H1 (cell line): ENCODE data around the gene MRI1. TPM values are rescaled to one million over a fixed set of nuclear protein-coding genes. Genes with fewer than 3 reads are reported as not detected.

Source experiments
- GABPA ChIP-seq: IDR thresholded peaks from 2 replicates; pipeline ENCODE4 v1.6.1; 2011; ENCODE audit warnings: mild to moderate bottlenecking, low read length, moderate library complexity, borderline replicate concordance; ENCODE audit not compliant: insufficient read depth
- polyA plus RNA-seq, 7 experiments: library from polyadenylated mRNA; depleted of rRNA in 3 of 7; stranded (reverse) in 5 of 7; unstranded in 2 of 7; fragments of >200 nt in 5 of 7; fragments of 200-250 nt in 2 of 7; gene quantifications; 1 replicate in 5 of 7; 2 replicates in 1 of 7; 4 replicates in 1 of 7; pipeline versions ENCODE4 v1.2.1 to v1.2.3, GENCODE V29; 2011 to 2013; ENCODE audit warnings: missing spikeins in 2 of 7, mixed read lengths in 2 of 7
- total RNA-seq: library from RNA; stranded (reverse); fragmentation: NEBNext Ultra II Directional; extraction: Animal tissue kit (Norgen Biotek cat#: 25700); gene quantifications from 2 replicates; pipeline ENCODE4 v1.2.1, GENCODE V29; 2021

MRI1 gene
- total and polyA plus RNA-seq, 2 of the 8 experiments (the other 6 are each of a cell fraction or from before 2014, with no cell fraction given), result 24.5 to 29.5 TPM

DNA sequence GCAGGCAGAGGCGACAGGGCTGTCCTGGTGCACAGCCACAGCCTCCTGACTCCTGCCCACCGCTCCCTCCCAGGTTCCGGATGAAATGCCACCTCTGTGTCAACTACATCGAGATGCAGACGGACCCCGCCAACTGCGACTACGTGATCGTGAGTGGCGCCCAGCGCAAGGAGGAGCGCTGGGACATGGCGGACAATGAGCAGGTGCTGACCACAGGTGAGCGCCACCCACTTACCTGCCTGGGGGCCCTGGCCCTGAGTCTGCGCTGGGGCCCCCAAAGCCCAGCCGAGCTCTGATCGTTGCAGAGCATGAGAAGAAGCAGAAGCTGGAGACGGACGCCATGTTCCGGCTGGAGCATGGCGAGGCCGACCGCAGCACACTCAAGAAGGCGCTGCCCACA lies 5.5 kb upstream of the MRI1 start (continued):
- TF ChIP-seq GABPA, result no peak
